ENCODE results near the gene NELFB.

GRCh38 chr9:137250329-137251193 is 4.6 kb upstream of the NELFB start:
- TF ChIP-seq POLR2A (IDR thresholded peaks at IDR 0.05; ENCODE audit: extremely low read depth, insufficient read length): no peak
- no peak for TF ChIP-seq CTCF (IDR thresholded peaks at IDR 0.05; ENCODE audit: low read depth, low read length)
